H9 (cell line): ENCODE data around the gene FUZ. TPM values are rescaled to one million over a fixed set of nuclear protein-coding genes. Genes with fewer than 3 reads are reported as not detected.
A peak's percentile ranks its signal among the peaks of the same experiment; 100 is the strongest.

ENCODE experiments used
- DNase-seq: peaks from one replicate; pipeline ENCODE4 v3.0.0-alpha.2; 2017
- H2AFZ ChIP-seq: one replicate; pipeline ENCODE4 v1.6.1; 2013; ENCODE audit warnings: mild to moderate bottlenecking, low read length, control low read depth, moderate library complexity
- H2AK5ac ChIP-seq: 2 replicates; pipeline ENCODE4 v1.6.1; 2013; ENCODE audit warnings: low read length, control low read depth, mixed read lengths; ENCODE audit not compliant: insufficient read length
- H2BK120ac ChIP-seq: one replicate; pipeline ENCODE4 v1.6.1; 2013; ENCODE audit warnings: low read depth, mild to moderate bottlenecking, low read length, control low read depth, inconsistent platforms; ENCODE audit not compliant: poor library complexity, severe bottlenecking
- H2BK12ac ChIP-seq: 2 replicates; pipeline ENCODE4 v1.6.1; 2013; ENCODE audit warnings: low read length, control low read depth, mixed read lengths, low read depth; ENCODE audit not compliant: insufficient read length
- H2BK15ac ChIP-seq: 2 replicates; pipeline ENCODE4 v1.6.1; 2013; ENCODE audit warnings: low read depth, low read length, control low read depth
- H2BK20ac ChIP-seq: one replicate; pipeline ENCODE4 v1.6.1; 2013; ENCODE audit warnings: low read depth, mild to moderate bottlenecking, low read length, control low read depth, inconsistent platforms; ENCODE audit not compliant: poor library complexity, severe bottlenecking
- H2BK5ac ChIP-seq: 2 replicates; pipeline ENCODE4 v1.6.1; 2013; ENCODE audit warnings: low read length, control low read depth, mixed read lengths; ENCODE audit not compliant: insufficient read length
- H3K14ac ChIP-seq: 2 replicates; pipeline ENCODE4 v1.6.1; 2013; ENCODE audit warnings: low read length, control low read depth; ENCODE audit not compliant: insufficient read depth
- H3K18ac ChIP-seq: 2 replicates; pipeline ENCODE4 v1.6.1; 2013; ENCODE audit warnings: low read depth, mild to moderate bottlenecking, mixed read lengths, low read length, control low read depth; ENCODE audit not compliant: insufficient read length
- H3K23ac ChIP-seq: 2 replicates; pipeline ENCODE4 v1.6.1; 2013; ENCODE audit warnings: low read length, control low read depth, mixed read lengths, low read depth; ENCODE audit not compliant: insufficient read length
- H3K23me2 ChIP-seq: 2 replicates; pipeline ENCODE4 v1.6.1; 2013; ENCODE audit warnings: low read depth, mild to moderate bottlenecking, mixed read lengths, low read length, control low read depth; ENCODE audit not compliant: insufficient read length, poor library complexity, severe bottlenecking
- H3K27ac ChIP-seq: 2 replicates; pipeline ENCODE4 v1.5.1; 2013; ENCODE audit warnings: low read length, control low read depth, mixed read lengths, low read depth; ENCODE audit not compliant: insufficient read length
- H3K27me3 ChIP-seq: 2 replicates; pipeline ENCODE4 v1.6.1; 2013; ENCODE audit warnings: low read length, control low read depth, inconsistent platforms; ENCODE audit not compliant: insufficient read depth
- H3K4ac ChIP-seq: 2 replicates; pipeline ENCODE4 v1.6.1; 2013; ENCODE audit warnings: low read depth, mild to moderate bottlenecking, control low read depth, inconsistent platforms, low read length, moderate library complexity
- H3K4me1 ChIP-seq: 2 replicates; pipeline ENCODE4 v1.6.1; 2013; ENCODE audit warnings: low read length, control low read depth, inconsistent platforms; ENCODE audit not compliant: insufficient read depth
- H3K4me2 ChIP-seq: 2 replicates; pipeline ENCODE4 v1.6.1; 2013; ENCODE audit warnings: low read length, control low read depth, mixed read lengths; ENCODE audit not compliant: insufficient read length, insufficient read depth
- H3K56ac ChIP-seq: 2 replicates; pipeline ENCODE4 v1.6.1; 2013; ENCODE audit warnings: low read depth, mild to moderate bottlenecking, mixed read lengths, low read length, control low read depth; ENCODE audit not compliant: insufficient read length
- H3K79me1 ChIP-seq: 2 replicates; pipeline ENCODE4 v1.6.1; 2013; ENCODE audit warnings: low read depth, mild to moderate bottlenecking, moderate library complexity, low read length, control low read depth, inconsistent platforms; ENCODE audit not compliant: insufficient read depth, poor library complexity, severe bottlenecking
- H3K79me2 ChIP-seq: 2 replicates; pipeline ENCODE4 v1.6.1; 2013; ENCODE audit warnings: low read length, control low read depth, inconsistent platforms; ENCODE audit not compliant: insufficient read depth
- H3K9ac ChIP-seq: 2 replicates; pipeline ENCODE4 v1.6.1; 2013; ENCODE audit warnings: low read length, control low read depth, mixed read lengths; ENCODE audit not compliant: insufficient read length; ENCODE audit errors: extremely low read depth
- H3K9me3 ChIP-seq: one replicate; pipeline ENCODE4 v1.6.1; 2013; ENCODE audit warnings: low read depth, low read length, inconsistent platforms; ENCODE audit not compliant: control insufficient read depth
- H3T11ph ChIP-seq: one replicate; pipeline ENCODE4 v1.6.1; 2013; ENCODE audit warnings: mild to moderate bottlenecking, low read length, control low read depth, inconsistent platforms
- H4K20me1 ChIP-seq: one replicate; pipeline ENCODE4 v1.6.1; 2013; ENCODE audit not compliant: control insufficient read depth, insufficient read length, insufficient read depth
- H4K5ac ChIP-seq: 2 replicates; pipeline ENCODE4 v1.6.1; 2013; ENCODE audit warnings: low read depth, mild to moderate bottlenecking, mixed read lengths, low read length, control low read depth; ENCODE audit not compliant: insufficient read length
- H4K8ac ChIP-seq: replicated peaks from 2 replicates; pipeline ENCODE4 v1.6.1; 2013; ENCODE audit warnings: low read length, control low read depth, mixed read lengths, low read depth; ENCODE audit not compliant: insufficient read length
- H4K91ac ChIP-seq: 2 replicates; pipeline ENCODE4 v1.6.1; 2013; ENCODE audit warnings: low read depth, mild to moderate bottlenecking, moderate library complexity, mixed read lengths, low read length, control low read depth; ENCODE audit not compliant: insufficient read length
- H3K27ac Mint-ChIP-seq, 3 experiments: 2 replicates in 2 of 3; 3 replicates in 1 of 3; pipeline ENCODE4 v1.8.0; 2020 to 2021; ENCODE audit warnings: mixed read lengths in 3 of 3, mild to moderate bottlenecking in 1 of 3, moderate library complexity in 1 of 3
- H3K27me3 Mint-ChIP-seq: 2 replicates; pipeline ENCODE4 v1.8.0; 2021; ENCODE audit warnings: low read depth, mild to moderate bottlenecking, moderate library complexity, mixed read lengths
- H3K36me3 Mint-ChIP-seq, 3 experiments: 2 replicates in 2 of 3; 3 replicates in 1 of 3; pipeline ENCODE4 v1.8.0; 2020 to 2021; ENCODE audit warnings: low read depth in 3 of 3, mixed read lengths in 3 of 3; ENCODE audit not compliant: insufficient read depth in 1 of 3
- H3K4me1 Mint-ChIP-seq, 2 experiments: 2 replicates each; pipeline ENCODE4 v1.8.0; 2020; ENCODE audit warnings: mixed read lengths in 2 of 2
- H3K4me3 Mint-ChIP-seq, 2 experiments: 2 replicates in 1 of 2; 3 replicates in 1 of 2; pipeline ENCODE4 v1.8.0; 2020 to 2021; ENCODE audit warnings: mild to moderate bottlenecking in 2 of 2, mixed read lengths in 2 of 2, moderate library complexity in 1 of 2
- H3K9me3 Mint-ChIP-seq, 2 experiments: 2 replicates in 1 of 2; 3 replicates in 1 of 2; pipeline ENCODE4 v1.8.0; 2020; ENCODE audit warnings: mild to moderate bottlenecking in 2 of 2, mixed read lengths in 2 of 2, moderate library complexity in 1 of 2
- WGBS: extraction: QIAGEN DNeasy Blood & Tissue Kit; methylation state at CpG from one replicate; pipeline ENCODE4 v1.1.7; 2013; ENCODE audit warnings: missing lambda C conversion rate, low lambda C conversion rate, mixed read lengths; ENCODE audit not compliant: insufficient read length; ENCODE audit errors: extremely low coverage; 5-methylcytosine and 5-hydroxymethylcytosine counted together
- total RNA-seq: library from RNA; stranded (reverse); gene quantifications from 2 replicates; pipeline ENCODE4 v1.2.1, GENCODE V29; 2021
- TF ChIP-seq, protein P1 (sequence below): fragments of 200-600 bp; sonication (generic); conservative IDR thresholded peaks from 3 replicates; pipeline ENCODE4 v1.8.0; 2021; ENCODE audit warnings: antibody characterized with exemption, mild to moderate bottlenecking

FUZ gene
- total RNA-seq, 1 experiment from 2014 or later: 25.1 TPM

DNA sequence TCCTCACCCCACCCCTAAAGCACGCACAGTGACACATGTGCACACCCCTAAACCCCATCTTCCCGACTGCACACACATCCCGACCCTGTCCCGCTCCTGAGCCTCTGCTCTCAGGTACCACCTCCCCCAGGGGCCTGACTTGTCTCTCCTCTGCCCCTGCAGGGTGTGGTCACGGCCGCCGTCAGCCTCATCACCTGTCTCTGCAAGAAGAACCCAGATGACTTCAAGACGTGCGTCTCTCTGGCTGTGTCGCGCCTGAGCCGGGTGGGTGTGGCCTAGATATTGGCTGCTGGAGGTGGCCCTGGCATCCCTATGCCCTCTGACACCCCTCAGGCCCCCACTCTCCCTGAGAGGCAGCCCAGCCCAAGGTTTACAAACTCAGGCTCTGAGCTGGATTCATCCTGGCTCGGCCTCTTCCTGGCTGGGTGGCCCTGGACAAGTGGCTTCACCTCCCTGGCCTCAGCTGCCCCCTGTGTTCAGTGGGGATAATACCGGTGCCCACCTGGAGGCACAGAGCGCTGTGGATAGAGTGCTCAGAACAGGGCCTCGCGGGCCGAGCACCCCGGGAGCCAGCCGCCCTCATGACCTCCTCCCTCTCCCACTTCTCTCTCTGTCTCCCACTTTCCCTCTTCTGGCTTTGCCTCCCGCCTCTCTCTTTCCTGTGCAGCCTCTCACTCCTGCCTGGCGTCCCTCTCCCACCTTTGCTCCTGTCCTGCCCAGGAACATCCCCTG is 20.1 kb downstream of the FUZ start:
- Mint-ChIP-seq H3K36me3 (peaks cover 33 to 79% (median 53%) of the 10 kb centered on the region in 3 experiments; a peak in 6 of 7 replicates), H3K27me3 (no peaks in the 10 kb centered on the region), H3K4me1 (no peaks in the 10 kb centered on the region), H3K4me3 (no peak overlapping the region; a peak in 1 of 5 replicates), H3K9me3 (no peaks in the 10 kb centered on the region; a peak in 1 of 5 replicates), H3K27ac (peak overlapping the region in 1 of 3 experiments; percentile 61; a peak in 1 of 7 replicates)
- H2BK5ac ChIP-seq: no peak overlapping the region
- TF ChIP-seq, protein P1, sequence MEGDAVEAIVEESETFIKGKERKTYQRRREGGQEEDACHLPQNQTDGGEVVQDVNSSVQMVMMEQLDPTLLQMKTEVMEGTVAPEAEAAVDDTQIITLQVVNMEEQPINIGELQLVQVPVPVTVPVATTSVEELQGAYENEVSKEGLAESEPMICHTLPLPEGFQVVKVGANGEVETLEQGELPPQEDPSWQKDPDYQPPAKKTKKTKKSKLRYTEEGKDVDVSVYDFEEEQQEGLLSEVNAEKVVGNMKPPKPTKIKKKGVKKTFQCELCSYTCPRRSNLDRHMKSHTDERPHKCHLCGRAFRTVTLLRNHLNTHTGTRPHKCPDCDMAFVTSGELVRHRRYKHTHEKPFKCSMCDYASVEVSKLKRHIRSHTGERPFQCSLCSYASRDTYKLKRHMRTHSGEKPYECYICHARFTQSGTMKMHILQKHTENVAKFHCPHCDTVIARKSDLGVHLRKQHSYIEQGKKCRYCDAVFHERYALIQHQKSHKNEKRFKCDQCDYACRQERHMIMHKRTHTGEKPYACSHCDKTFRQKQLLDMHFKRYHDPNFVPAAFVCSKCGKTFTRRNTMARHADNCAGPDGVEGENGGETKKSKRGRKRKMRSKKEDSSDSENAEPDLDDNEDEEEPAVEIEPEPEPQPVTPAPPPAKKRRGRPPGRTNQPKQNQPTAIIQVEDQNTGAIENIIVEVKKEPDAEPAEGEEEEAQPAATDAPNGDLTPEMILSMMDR: no peak
- no peak for DNase-seq
- no peak overlapping the region for H3K18ac ChIP-seq
- no peaks in the 10 kb centered on the region for H3K23me2 ChIP-seq
- no peak overlapping the region for H4K8ac ChIP-seq
- no peak overlapping the region for H2BK120ac ChIP-seq
- H2AFZ ChIP-seq: no peak overlapping the region
- no peak overlapping the region for H2BK12ac ChIP-seq
- no peak overlapping the region for H3K4me2 ChIP-seq
- H3K14ac ChIP-seq: no peak overlapping the region
- H3T11ph ChIP-seq: no peak overlapping the region
- H2BK20ac ChIP-seq: no peak overlapping the region
- H4K91ac ChIP-seq: no peak overlapping the region
- no peaks in the 10 kb centered on the region for H3K79me2 ChIP-seq
- no peak overlapping the region for H3K27ac ChIP-seq
- H3K27me3 ChIP-seq: no peaks in the 10 kb centered on the region
- H3K56ac ChIP-seq: no peak overlapping the region
- H2BK15ac ChIP-seq: no peak overlapping the region
- H3K79me1 ChIP-seq: no peaks in the 10 kb centered on the region
- H3K9ac ChIP-seq: no peak overlapping the region
- no CpG with 5 or more reads among the region's 22 CpGs for WGBS
- H3K9me3 ChIP-seq: no peaks in the 10 kb centered on the region
- no peak overlapping the region for H2AK5ac ChIP-seq
- H3K4ac ChIP-seq: no peak overlapping the region
- H4K20me1 ChIP-seq: no peaks in the 10 kb centered on the region
- no peaks in the 10 kb centered on the region for H3K4me1 ChIP-seq
- H3K23ac ChIP-seq: no peak overlapping the region
- H4K5ac ChIP-seq: no peak overlapping the region
